SK-N-SH (cell line): ENCODE measurements around the gene EEA1. TPM values are rescaled to one million over a fixed set of nuclear protein-coding genes. Genes with fewer than 3 reads are reported as not detected.

Experiments
- CTCF ChIA-PET: fragments of 300-600, 350-600 bp; formaldehyde crosslinking; extraction: SDS; loops from one replicate; lab custom pipeline; 2021; lab: Yijun Ruan, JAX
- POLR2A ChIA-PET: fragments of 350-600 bp; sonication (Branson Sonifier 250); formaldehyde crosslinking; extraction: SDS; loops from one replicate; lab custom pipeline; 2020; ENCODE audit warnings: antibody characterized with exemption, inconsistent platforms; lab: Yijun Ruan, JAX
- DNase-seq: peaks from one replicate; pipeline ENCODE4 v3.0.0; 2012
- H2AFZ ChIP-seq: fragments of 200-600 bp; sonication (generic); 2 replicates; pipeline ENCODE4 v1.8.1; 2016; ENCODE audit warnings: antibody characterized with exemption, mild to moderate bottlenecking, low read depth
- H3F3A ChIP-seq: fragments of 200-600 bp; sonication (generic); replicated peaks from 2 replicates; pipeline ENCODE3; 2016; ENCODE audit warnings: antibody characterized with exemption, mild to moderate bottlenecking; ENCODE audit not compliant: insufficient read depth
- H3K27ac ChIP-seq, 2 experiments: fragments of 200-500 bp in 1 of 2; fragments of 200-600 bp in 1 of 2; sonication (Bioruptor generic) in 1 of 2; sonication (generic), shearing (Covaris generic) in 1 of 2; 2 replicates each; pipeline versions ENCODE4 v1.5.1 to v1.6.1; 2014 to 2016; ENCODE audit warnings: low read depth in 2 of 2, inconsistent platforms in 1 of 2, low read length in 1 of 2, mild to moderate bottlenecking in 1 of 2, mixed read lengths in 1 of 2
- H3K27me3 ChIP-seq: fragments of 200-600 bp; sonication (generic), shearing (Covaris generic); 2 replicates; pipeline ENCODE4 v1.6.1; 2016; ENCODE audit warnings: mixed run types; ENCODE audit not compliant: insufficient read depth
- H3K36me3 ChIP-seq, 2 experiments: fragments of 200-500 bp in 1 of 2; fragments of 200-600 bp in 1 of 2; sonication (Bioruptor generic) in 1 of 2; sonication (generic) in 1 of 2; replicated peaks in 1 of 2; 2 replicates each; pipeline versions ENCODE3 to v1.5.1; 2014 to 2016; ENCODE audit warnings: low read length in 1 of 2, mild to moderate bottlenecking in 1 of 2; ENCODE audit not compliant: insufficient read depth in 2 of 2, control insufficient read depth in 1 of 2
- H3K4me1 ChIP-seq, 2 experiments: fragments of 200-500 bp in 1 of 2; fragments of 200-600 bp in 1 of 2; sonication (Bioruptor generic) in 1 of 2; sonication (generic), shearing (Covaris generic) in 1 of 2; 2 replicates each; pipeline versions ENCODE4 v1.5.1 to v1.6.1; 2014 to 2016; ENCODE audit warnings: low read depth in 1 of 2, low read length in 1 of 2, mixed run types in 1 of 2; ENCODE audit not compliant: insufficient read depth in 2 of 2, control insufficient read depth in 1 of 2
- H3K4me2 ChIP-seq: fragments of 200-600 bp; sonication (generic), shearing (Covaris generic); 2 replicates; pipeline ENCODE4 v1.6.1; 2017; ENCODE audit warnings: mixed run types
- H3K4me3 ChIP-seq, 2 experiments: fragments of 200-500 bp in 1 of 2; fragments of 200-600 bp in 1 of 2; sonication (Bioruptor generic) in 1 of 2; sonication (generic), shearing (Covaris generic) in 1 of 2; 2 replicates each; pipeline versions ENCODE4 v1.5.1 to v1.8.1; 2014 to 2016; ENCODE audit warnings: low read depth in 2 of 2, inconsistent platforms in 1 of 2, low read length in 1 of 2, mild to moderate bottlenecking in 1 of 2, mixed read lengths in 1 of 2, moderate library complexity in 1 of 2
- H3K79me2 ChIP-seq: fragments of 200-600 bp; sonication (generic); 2 replicates; pipeline ENCODE4 v1.8.1; 2017; ENCODE audit warnings: mild to moderate bottlenecking; ENCODE audit not compliant: insufficient read depth
- H3K9ac ChIP-seq: fragments of 200-600 bp; sonication (generic); 2 replicates; pipeline ENCODE4 v1.6.1; 2017; ENCODE audit warnings: mixed run types
- H3K9me2 ChIP-seq: fragments of 200-600 bp; sonication (generic); 2 replicates; pipeline ENCODE4 v1.6.1; 2017; ENCODE audit warnings: mixed run types
- H3K9me3 ChIP-seq: fragments of 200-600 bp; sonication (generic); 2 replicates; pipeline ENCODE4 v1.6.1; 2017; ENCODE audit warnings: mixed run types, mild to moderate bottlenecking, moderate library complexity
- H4K20me1 ChIP-seq: fragments of 200-600 bp; sonication (generic); 2 replicates; pipeline ENCODE4 v1.6.1; 2017; ENCODE audit warnings: mild to moderate bottlenecking, mixed run types; ENCODE audit not compliant: insufficient read depth
- CHD2 ChIP-seq: fragments of 150-350 bp; IDR thresholded peaks from 2 replicates; pipeline ENCODE4 v1.6.1; 2018; ENCODE audit warnings: low read length; ENCODE audit not compliant: partially characterized antibody
- CTCF ChIP-seq: fragments of 200-600 bp; sonication (generic); IDR thresholded peaks from 2 replicates; pipeline ENCODE4 v1.6.1; 2017; ENCODE audit warnings: antibody characterized with exemption, mild to moderate bottlenecking, moderate library complexity
- ELF1 ChIP-seq: IDR thresholded peaks from 2 replicates; pipeline ENCODE4 v1.4.0; 2012
- EP300 ChIP-seq, 2 experiments: IDR thresholded peaks; 2 replicates each; pipeline versions ENCODE4 v1.4.0 to v1.6.1; 2012; ENCODE audit warnings: borderline replicate concordance in 1 of 2, low read depth in 1 of 2, low read length in 1 of 2
- EZH2phosphoT487 ChIP-seq: fragments of 200-600 bp; sonication (generic); IDR thresholded peaks from 2 replicates; pipeline ENCODE4 v1.6.1; 2017; ENCODE audit warnings: low read depth, mixed run types, mild to moderate bottlenecking, antibody characterized with exemption, moderate library complexity, borderline replicate concordance
- FOSL2 ChIP-seq: IDR thresholded peaks from 2 replicates; pipeline ENCODE4 v1.4.0; 2012; ENCODE audit warnings: low read depth, mild to moderate bottlenecking, moderate library complexity, borderline replicate concordance
- FOXJ3 ChIP-seq: sonication (generic); formaldehyde crosslinking; IDR thresholded peaks from 2 replicates; pipeline ENCODE4 v1.5.1; 2020; ENCODE audit warnings: mild to moderate bottlenecking, missing genetic modification reagents
- GABPA ChIP-seq: IDR thresholded peaks from 2 replicates; pipeline ENCODE4 v1.4.0; 2012; ENCODE audit warnings: low read depth, mild to moderate bottlenecking
- IRF3 ChIP-seq: fragments of 150-350 bp; IDR thresholded peaks from 2 replicates; pipeline ENCODE4 v1.6.1; 2016; ENCODE audit warnings: mild to moderate bottlenecking, low read depth, low read length
- MAX ChIP-seq: IDR thresholded peaks from 2 replicates; pipeline ENCODE4 v1.4.0; 2012; ENCODE audit warnings: low read depth
- NFIC ChIP-seq: IDR thresholded peaks from 2 replicates; pipeline ENCODE4 v1.4.0; 2012; ENCODE audit warnings: borderline replicate concordance
- PBX3 ChIP-seq: IDR thresholded peaks from 2 replicates; pipeline ENCODE4; 2012
- RAD21 ChIP-seq: IDR thresholded peaks from 2 replicates; pipeline ENCODE4 v1.6.1; 2012; ENCODE audit warnings: mild to moderate bottlenecking, low read length
- RCOR1 ChIP-seq: fragments of 150-350 bp; IDR thresholded peaks from 2 replicates; pipeline ENCODE4 v1.6.1; 2017; ENCODE audit warnings: antibody characterized with exemption, low read length
- REST ChIP-seq: IDR thresholded peaks from 2 replicates; pipeline ENCODE4 v1.6.1; 2012; ENCODE audit warnings: mild to moderate bottlenecking, low read depth, low read length, moderate library complexity
- RXRA ChIP-seq: IDR thresholded peaks from 2 replicates; pipeline ENCODE4 v1.4.0; 2012; ENCODE audit warnings: low read depth, mild to moderate bottlenecking, borderline replicate concordance
- TAF1 ChIP-seq: IDR thresholded peaks from 2 replicates; pipeline ENCODE4 v1.6.1; 2012; ENCODE audit warnings: low read depth, mild to moderate bottlenecking, low read length, moderate library complexity, borderline replicate concordance
- TCF12 ChIP-seq: IDR thresholded peaks from 2 replicates; pipeline ENCODE4 v1.4.0; 2012
- TEAD4 ChIP-seq: IDR thresholded peaks from 2 replicates; pipeline ENCODE4 v1.4.0; 2012; ENCODE audit warnings: mild to moderate bottlenecking, borderline replicate concordance; ENCODE audit not compliant: insufficient read depth
- WGBS: methylation state at CpG from one replicate; pipeline ENCODE4 v1.1.6; 2017; ENCODE audit warnings: low lambda C conversion rate; 5-methylcytosine and 5-hydroxymethylcytosine counted together
- polyA plus RNA-seq, 3 experiments: library from polyadenylated mRNA; depleted of rRNA; stranded (reverse); fragments of >200 nt; gene quantifications; 2 replicates each; pipeline ENCODE4 v1.2.3, GENCODE V29; 2012

The EEA1 gene
- polyA plus RNA-seq, 1 of the 3 experiments (the other 2 are of a cell fraction) = 1.5 TPM

GRCh38 chr12:92784356-92784755 is 144.7 kb downstream of the EEA1 start:
- no peak overlapping the region for H3K9ac ChIP-seq
- H2AFZ ChIP-seq = no peak overlapping the region
- WGBS = 64% methylated on average over 1 of the region's 1 CpG
- peaks cover 24% of the 10 kb centered on the region for H3F3A ChIP-seq
- H3K79me2 ChIP-seq = no peaks in the 10 kb centered on the region
- ChIA-PET CTCF (interaction anchor here (0.6 to 2.7 kb wide), 5 partner anchors 11 to 613 kb away, joined by 3 to 12 read pairs (median 5); no protein-coding TSS in a partner anchor), POLR2A (no interaction called here)
- H3K27me3 ChIP-seq = no peaks in the 10 kb centered on the region
- H3K4me3 ChIP-seq = no peak overlapping the region
- H3K9me3 ChIP-seq = no peaks in the 10 kb centered on the region
- no peak for DNase-seq
- H3K9me2 ChIP-seq = no peaks in the 10 kb centered on the region
- peak overlapping the region; percentile 24 to 69; a peak in 3 of 4 replicates for H3K27ac ChIP-seq
- peaks cover 2 to 5% of the 10 kb centered on the region in 2 experiments; a peak in 2 of 4 replicates for H3K4me1 ChIP-seq
- TF ChIP-seq EZH2phosphoT487 = no peak
- no peak for TF ChIP-seq RAD21
- TF ChIP-seq RCOR1 = no peak
- TF ChIP-seq TAF1 = no peak
- TF ChIP-seq TEAD4 = no peak
- TF ChIP-seq CHD2 = no peak
- TF ChIP-seq NFIC = no peak
- TF ChIP-seq FOSL2 = no peak
- TF ChIP-seq ELF1 = no peak
- no peak for TF ChIP-seq REST
- TF ChIP-seq, all 33 proteins: peak for 0
- Histone ChIP-seq H3K36me3 (peaks cover 31 to 43% of the 10 kb centered on the region in 2 experiments), H3K4me2 (no peak overlapping the region), H4K20me1 (no peaks in the 10 kb centered on the region)

GRCh38 chr12:92779902-92780301 is 149.2 kb downstream of the EEA1 start:
- Histone ChIP-seq H2AFZ (no peak overlapping the region), H3K27me3 (no peaks in the 10 kb centered on the region), H3K9me3 (no peaks in the 10 kb centered on the region), H3K9me2 (peaks cover 2% of the 10 kb centered on the region; the same call in 1 of the 2 replicates), H3K4me2 (no peak overlapping the region), H3K36me3 (peaks cover 64 to 69% of the 10 kb centered on the region in 2 experiments), H3K4me3 (no peak overlapping the region), H3K9ac (no peak overlapping the region), H3K79me2 (no peaks in the 10 kb centered on the region), H3K27ac (no peak overlapping the region), H3F3A (peaks cover 3% of the 10 kb centered on the region), H3K4me1 (peaks cover 2 to 5% of the 10 kb centered on the region in 2 experiments; a peak in 2 of 4 replicates), H4K20me1 (no peaks in the 10 kb centered on the region)
- ChIA-PET CTCF (no interaction called here), POLR2A (no interaction called here)
- DNase-seq = no peak
- whole genome bisulfite sequencing = 93% methylated on average over 1 of the region's 1 CpG
- TF ChIP-seq PBX3 (no peak), RXRA (no peak), CHD2 (no peak), CTCF (no peak), IRF3 (no peak), RAD21 (no peak), NFIC (no peak), TCF12 (no peak), MAX (no peak), FOXJ3 (CRISPR knock-in tag) (no peak), EP300 (IDR thresholded peaks at IDR 0.05; ENCODE audit: borderline replicate concordance in 1 of 2, low read depth in 1 of 2, low read length in 1 of 2) (no peak), GABPA (no peak)
